SHP77 treated with DMSO at 0.1 percent for 48 hours (cell line): ENCODE results near the gene BAZ1B.
"Not testable (repeated sequence)": the region's sequence is repeated elsewhere in the genome, so short reads cannot be mapped to it uniquely, and the experiment has no call there.

Experiments
- DNase-seq: peaks from one replicate; lab custom pipeline; 2025; lab: John Stamatoyannopoulos, UW

The BAZ1B gene

DNA sequence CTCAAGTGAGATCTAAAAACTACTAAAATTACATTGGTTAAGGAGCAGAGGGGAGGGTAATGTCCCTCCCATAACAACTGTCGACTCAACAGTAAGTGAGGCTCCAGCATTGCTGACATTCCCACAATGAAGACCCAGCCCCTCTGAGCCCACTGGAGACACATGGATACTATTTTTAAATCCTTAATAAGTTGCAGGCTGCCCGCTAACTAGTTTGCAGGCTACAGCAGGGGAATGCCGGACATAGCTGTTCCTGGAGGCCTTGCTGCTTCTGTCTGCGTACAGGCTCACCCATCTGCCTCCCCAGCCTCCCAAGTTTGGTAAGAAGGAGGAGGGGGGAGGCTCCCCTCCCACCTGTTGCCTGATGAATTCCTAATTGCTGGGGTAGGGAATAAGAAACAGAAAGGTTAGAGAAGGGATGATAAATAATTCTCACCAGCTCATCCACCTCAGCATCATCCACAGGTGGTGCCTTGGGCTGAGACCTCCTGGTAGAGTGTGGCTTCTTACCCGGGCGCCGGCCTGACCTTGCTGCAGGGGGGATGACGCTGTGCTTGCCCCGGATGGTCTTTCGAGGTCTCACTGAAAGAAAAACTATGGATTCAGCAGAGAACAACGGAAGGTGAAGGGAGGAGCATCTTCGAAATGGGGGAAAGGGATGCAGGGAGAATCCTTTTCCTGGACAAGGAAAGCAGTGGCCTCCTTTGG is 78.4 kb downstream of the BAZ1B start:
- DNase-seq: no peak

DNA sequence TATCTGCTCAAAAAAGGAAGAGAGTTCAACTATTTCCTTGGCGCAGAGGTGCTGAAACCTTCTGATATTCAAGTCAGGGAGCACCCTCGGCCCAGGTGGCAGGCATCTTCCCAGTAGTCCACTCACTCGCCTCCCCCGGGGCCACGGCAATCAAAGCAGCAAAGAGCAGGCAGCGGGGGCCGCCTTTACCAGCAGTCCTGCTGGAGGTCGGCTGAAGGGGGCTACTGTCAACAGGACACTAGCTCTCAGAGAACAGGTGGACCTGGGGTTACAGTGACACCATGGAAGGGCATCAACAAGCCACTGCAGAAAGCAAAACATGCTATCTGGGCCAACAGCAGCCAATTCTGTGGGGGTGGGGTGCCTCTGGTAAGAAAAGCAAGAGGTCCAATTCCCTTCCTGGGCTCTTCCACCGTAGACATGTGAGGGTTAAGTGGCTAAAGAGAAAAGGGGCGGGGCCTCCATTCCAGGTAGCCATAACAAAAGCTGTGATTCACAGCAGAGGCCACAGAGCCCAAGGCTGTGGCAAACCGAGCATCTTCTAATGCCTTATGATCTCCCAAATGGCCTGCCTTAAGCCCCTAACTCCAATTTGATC is 79.1 kb downstream of the BAZ1B start:
- no peak for DNase-seq

DNA sequence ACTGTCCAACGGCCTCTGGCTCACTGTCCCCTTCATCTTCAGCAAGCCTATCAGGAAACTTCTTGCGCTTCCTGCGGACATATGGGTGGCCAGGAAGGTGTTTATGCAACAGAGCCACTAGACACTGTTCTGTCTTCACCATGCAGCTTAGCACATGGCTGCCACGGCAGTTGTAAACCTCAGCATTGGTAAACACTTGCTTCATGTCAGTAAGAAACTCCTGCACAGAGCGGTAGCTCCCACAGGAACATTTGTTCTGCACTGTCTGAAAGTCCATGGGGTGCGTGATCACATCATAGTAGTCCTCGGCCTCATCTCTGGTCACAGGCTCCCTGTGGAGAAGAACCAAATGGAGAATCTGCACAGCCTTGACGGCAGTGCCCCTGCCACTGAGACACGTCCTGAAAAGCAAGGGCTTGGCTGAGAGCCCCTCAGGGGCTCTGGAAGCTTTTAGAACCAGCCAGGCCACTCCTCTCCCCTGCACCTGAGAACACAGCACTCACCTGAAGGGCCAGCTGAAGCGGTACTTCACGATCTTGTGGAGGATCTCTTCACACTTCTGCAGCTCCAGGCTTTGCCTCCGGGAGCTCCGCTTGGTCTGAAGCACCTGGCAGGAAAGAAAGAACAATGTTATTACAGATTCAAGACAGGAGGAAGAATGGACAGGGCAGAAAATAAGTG is 79.7 kb downstream of the BAZ1B start:
- no peak for DNase-seq

DNA sequence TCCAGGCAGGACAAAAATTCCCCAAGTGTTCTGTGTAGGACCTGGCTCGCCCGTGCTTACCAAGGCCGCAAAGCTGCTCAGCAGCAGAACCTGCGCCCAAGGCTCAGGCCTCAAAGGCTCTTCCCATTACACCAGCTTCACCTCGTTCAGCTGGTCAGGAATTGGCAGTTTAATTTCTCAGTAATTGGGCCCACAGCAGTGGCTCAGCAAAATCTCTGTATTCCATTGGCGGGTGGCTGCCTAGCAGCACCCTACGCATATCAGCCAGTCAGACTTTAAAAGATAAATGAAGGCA is 82.7 kb downstream of the BAZ1B start:
- no peak for DNase-seq

DNA sequence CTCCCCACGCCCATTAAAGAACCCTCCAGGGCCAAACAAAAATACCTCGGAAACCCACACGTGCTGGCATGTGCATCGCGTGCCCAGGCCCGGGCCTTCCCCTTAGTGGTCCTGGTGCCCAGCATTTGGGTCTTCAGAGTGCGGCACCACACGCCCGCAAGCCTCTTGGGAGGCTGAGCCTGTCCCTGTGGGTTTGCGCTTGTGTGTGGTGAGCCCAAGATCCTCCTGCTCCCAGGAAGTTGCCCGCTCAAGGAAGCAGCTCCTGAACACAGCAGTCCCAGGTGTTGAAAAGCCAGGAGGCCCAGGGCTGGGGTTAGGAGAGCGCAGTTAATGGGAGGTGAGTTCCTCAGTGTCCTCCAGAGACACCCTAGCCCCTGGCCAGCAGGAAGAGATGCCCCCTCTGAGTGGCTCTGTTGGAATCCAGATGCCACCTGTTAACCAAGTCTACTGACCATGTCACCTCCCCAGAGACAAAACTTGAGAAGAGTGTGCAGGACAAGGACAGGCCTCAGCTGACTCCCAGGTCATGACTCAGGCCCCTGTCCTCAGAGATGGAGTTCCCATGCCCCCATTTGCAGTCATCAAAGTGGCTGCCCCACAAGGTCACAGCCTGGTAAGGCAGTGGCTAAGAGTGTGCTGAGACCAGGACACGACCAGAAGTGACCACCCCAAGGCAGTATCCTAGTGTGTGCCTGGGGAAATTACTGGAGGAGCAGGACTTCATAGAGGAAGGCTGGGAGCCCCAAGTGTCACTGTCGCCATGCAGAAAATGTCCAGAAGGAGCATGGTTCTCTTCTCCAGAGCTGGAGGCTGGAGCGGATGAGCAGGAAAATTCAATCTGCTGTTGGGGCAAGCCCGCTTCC is 83.3 kb downstream of the BAZ1B start:
- no peak for DNase-seq

DNA sequence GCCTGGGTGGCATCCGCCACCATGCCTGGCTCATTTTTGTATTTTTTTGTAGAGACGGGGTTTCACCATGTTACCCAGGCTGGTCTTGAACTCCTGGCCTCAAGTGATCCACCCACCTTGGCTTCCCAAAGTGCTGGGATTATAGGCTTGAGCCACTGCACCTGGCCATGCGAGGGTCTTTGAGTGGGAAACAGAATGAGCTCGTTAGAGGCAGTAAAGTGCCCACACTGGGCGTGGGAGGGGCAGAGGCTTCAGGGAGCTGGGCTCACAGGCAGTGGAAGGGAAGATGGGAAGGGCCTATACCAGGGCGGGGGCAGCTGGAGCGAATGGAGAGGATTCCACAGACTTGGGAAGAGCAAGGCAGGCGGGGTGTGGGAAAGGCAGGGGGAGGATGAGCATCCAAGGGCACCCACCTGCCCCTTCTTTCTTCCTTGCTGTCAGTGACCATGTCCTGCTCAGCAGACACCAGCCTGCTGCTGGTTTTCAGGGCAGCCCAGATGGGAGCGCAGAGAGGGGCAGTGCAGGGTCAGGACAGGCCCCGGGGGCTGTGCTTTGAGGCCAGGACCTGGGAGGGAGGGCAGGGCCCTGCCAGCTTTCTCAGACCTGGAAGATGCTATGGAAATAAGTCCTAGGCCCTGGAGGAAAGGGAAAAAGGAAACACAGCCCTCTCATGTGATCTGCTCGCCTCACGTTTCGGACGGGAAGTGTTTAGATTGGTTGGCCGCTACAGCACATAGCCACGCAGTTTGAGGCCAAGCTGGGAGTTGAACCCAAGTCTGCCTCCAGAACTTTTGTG is 84.3 kb downstream of the BAZ1B start:
- DNase-seq: no peak

DNA sequence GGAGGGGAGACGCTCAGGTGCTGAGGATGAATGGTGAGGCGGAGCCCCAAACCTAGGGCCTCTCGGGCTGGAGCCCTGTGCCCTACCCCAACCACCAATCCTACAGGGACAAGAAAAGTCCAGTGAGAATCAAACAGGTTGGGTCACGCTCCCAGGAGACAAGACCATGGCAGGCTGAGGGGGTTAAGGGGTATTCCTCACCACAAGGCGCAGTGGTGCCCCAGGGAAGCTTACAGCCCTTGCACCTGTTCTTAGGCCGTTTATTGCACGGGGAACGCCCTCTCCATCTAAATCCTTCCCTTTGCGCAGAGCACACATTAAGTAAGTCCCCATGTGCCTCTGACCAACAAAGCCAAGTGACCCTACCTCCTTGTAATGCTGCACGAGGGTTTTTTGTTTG is 85.0 kb downstream of the BAZ1B start:
- no peak for DNase-seq

DNA sequence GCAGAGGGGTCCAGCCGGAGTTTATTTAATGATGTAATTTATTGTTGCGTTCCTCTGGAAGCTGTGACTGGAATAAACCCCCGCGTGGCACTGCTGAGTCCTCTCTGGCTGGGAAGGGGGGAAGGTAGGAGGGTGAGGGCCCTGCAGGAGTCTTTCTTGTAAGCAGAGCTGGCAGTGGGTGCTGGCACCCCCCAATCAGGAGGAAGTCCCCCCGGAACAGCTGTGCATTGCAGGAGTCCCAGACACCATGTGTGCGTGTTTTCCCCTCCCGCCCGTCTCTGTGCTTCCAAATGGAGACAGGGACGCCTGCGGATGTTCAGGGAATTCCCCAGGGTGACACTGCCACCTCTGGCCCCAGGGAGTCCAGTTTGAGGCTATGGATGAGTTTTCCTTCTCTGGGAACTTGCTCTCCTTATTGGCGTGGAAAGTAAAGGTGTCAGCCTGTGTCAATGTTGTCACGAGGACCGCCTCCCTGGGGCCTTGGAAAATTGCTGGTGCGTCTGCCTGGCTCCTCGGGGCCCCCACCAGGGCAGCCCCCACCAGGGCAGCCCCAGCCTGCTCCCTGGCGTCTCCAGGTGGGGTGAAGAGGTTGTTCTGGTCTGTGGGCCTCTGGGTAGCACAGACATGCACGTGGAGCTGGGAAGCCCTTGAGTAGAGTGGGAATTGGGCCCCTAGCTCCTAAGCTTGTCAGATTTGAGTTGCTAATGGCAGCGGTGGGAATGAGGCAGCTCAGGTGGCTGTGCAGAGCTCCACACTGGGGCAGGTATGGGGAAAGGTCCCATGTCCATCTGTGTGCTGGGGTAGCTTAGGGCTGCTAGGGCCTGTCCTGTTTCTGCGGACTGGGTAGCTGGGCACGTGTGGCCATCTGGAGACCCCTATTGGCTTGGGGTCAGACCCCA is 85.8 kb downstream of the BAZ1B start:
- no peak for DNase-seq

DNA sequence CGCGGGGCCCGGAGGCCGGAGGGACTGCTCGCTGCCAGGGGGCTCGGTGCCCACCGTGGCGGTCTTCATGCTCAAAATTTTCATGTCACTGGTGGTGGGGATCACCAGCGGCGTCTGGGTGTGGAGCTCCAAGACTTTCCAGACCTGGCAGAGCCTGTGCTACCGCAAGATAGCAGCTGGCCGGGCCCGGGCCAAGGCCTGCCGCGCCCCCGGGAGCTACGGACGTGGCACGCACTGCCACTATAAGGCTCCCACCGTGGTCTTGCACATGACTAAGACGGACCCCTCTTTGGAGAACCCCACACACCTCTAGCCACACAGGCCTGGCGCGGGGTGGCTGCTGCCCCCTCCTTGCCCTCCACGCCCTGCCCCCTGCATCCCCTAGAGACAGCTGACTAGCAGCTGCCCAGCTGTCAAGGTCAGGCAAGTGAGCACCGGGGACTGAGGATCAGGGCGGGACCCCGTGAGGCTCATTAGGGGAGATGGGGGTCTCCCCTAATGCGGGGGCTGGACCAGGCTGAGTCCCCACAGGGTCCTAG is 86.6 kb downstream of the BAZ1B start:
- no peak for DNase-seq

DNA sequence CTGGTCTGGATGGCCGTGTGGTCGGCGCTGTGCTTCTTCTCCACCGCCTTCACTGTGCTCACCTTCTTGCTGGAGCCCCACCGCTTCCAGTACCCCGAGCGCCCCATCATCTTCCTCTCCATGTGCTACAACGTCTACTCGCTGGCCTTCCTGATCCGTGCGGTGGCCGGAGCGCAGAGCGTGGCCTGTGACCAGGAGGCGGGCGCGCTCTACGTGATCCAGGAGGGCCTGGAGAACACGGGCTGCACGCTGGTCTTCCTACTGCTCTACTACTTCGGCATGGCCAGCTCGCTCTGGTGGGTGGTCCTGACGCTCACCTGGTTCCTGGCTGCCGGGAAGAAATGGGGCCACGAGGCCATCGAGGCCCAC is 87.4 kb downstream of the BAZ1B start:
- DNase-seq: no peak

DNA sequence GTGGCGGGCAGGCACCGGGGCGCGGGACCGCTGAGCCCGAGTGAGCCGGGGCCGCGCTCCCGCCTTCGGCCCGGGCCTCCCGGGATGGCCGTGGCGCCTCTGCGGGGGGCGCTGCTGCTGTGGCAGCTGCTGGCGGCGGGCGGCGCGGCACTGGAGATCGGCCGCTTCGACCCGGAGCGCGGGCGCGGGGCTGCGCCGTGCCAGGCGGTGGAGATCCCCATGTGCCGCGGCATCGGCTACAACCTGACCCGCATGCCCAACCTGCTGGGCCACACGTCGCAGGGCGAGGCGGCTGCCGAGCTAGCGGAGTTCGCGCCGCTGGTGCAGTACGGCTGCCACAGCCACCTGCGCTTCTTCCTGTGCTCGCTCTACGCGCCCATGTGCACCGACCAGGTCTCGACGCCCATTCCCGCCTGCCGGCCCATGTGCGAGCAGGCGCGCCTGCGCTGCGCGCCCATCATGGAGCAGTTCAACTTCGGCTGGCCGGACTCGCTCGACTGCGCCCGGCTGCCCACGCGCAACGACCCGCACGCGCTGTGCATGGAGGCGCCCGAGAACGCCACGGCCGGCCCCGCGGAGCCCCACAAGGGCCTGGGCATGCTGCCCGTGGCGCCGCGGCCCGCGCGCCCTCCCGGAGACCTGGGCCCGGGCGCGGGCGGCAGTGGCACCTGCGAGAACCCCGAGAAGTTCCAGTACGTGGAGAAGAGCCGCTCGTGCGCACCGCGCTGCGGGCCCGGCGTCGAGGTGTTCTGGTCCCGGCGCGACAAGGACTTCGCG is 88.0 kb downstream of the BAZ1B start:
- DNase-seq: no peak

DNA sequence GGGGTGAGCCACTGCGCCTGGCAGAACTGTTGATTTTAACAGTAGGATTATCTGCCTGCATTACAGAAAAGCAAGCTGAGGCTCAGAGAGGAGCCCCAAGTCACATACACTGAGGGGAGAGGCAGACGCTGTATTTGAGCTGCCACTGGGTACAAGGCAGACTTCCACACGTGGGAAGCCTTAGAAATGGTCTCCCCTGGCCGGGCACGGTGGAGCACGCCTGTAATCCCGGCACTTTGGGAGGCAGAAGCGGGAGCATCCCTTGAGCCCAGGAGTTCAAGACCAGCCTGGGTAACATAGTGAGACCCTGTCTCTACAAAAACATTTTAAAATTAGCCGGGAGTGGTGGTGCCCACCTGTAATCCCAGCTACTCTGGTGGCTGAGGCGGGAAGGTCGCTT is 89.4 kb downstream of the BAZ1B start:
- DNase-seq: no peak

GRCh38 chr7:73431041-73431835 is 90.9 kb downstream of the BAZ1B start:
- no peak for DNase-seq

DNA sequence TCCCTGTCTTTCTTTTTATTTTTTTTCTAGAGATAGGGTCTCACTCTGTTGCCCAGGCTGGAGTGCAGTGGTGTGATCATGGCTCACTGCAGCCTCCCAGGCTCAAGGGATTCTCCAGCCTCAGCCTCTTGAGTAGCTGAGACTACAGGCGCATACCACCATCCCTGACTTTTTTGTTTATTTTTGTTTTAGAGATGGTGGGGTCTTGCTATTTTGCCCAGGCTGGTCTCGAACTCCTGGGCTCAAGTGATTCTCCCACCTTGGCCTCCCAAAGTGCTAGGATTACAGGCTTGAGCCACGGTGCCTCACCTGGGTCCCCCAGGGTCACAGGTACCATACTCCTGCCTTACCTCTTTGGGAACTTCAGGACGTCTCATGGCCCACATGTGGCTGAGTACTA is 91.6 kb downstream of the BAZ1B start:
- not testable (repeated sequence) for DNase-seq

DNA sequence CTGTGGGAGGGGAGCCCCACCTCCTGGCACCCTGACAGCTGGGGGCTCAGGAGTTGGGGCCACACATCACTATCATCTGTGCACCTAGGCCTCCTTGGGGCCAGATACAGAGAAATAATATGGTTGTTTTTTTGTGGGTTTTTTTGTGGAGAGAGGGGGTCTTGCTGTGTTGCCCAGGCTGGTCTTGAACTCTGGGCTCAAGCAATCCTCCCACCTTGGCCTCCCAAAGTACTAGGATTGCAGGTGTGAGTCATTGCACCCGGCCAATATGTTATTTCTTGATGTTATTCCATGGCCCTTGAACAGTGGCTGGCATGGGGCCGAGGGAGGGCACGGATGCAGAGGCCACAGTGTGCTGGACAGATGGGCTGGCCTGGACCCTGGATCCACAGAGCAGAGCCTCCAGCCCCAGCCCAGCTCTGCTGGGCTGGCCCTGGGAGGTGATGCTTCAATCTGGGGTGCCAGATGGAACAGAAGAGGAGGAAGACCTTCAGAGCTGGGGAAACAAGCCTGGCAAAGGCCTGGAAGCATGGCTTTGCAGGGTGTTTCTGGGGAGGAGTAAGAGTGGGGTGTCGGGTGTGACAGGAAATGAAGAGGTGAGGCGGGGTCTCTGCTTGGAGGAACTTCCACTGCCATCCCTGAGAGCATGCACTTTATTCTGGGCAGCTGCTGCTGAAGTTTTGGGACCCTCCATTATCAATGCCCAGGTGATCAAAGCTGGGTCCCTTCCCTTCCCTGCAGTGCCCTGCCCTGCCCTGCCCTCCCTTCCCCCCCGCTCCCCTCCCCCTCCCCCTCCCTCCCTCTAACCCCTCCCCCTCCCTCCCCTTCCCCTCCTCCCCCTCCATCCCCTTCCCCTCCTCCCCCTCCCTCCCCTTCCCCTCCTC is 92.2 kb downstream of the BAZ1B start:
- DNase-seq: no peak

- peak; percentile 51 for DNase-seq
These were observed 92.9 kb downstream of the BAZ1B start for GRCh38 chr7:73429215-73429614.

GRCh38 chr7:73427902-73428787 is 93.9 kb downstream of the BAZ1B start:
- no peak for DNase-seq
